AG04449 (cell line): Measurements from ENCODE around the gene ULK3.
A peak's percentile ranks its signal among the peaks of the same experiment; 100 is the strongest.

Source experiments
- CTCF ChIA-PET: fragments of 350-600 bp; formaldehyde crosslinking; extraction: SDS; loops from one replicate; lab custom pipeline; 2021; ENCODE audit warnings: antibody characterized with exemption; lab: Yijun Ruan, JAX
- POLR2A ChIA-PET: fragments of 400-600, 350-600 bp; formaldehyde crosslinking; extraction: SDS; loops from one replicate; lab custom pipeline; 2020; ENCODE audit warnings: antibody characterized with exemption, inconsistent platforms; lab: Yijun Ruan, JAX
- DNase-seq: peaks from one replicate; pipeline ENCODE4 v3.0.0-alpha.2; 2010; ENCODE audit warnings: low read depth, low spot score
- H3K4me3 ChIP-seq: 2 replicates; pipeline ENCODE4 v1.5.1; 2011; ENCODE audit warnings: low read depth, mild to moderate bottlenecking, control low read depth, low read length
- CTCF ChIP-seq: IDR thresholded peaks from one replicate; pipeline ENCODE4 v1.5.1; 2011; ENCODE audit warnings: mild to moderate bottlenecking, moderate library complexity, low read length, control low read depth, inconsistent platforms; ENCODE audit not compliant: insufficient read depth; ENCODE audit errors: missing control alignments

The ULK3 gene

GRCh38 chr15:74799856-74800558 lies 42.9 kb downstream of the ULK3 start:
- TF ChIP-seq CTCF, result peak; percentile 97
- ChIA-PET POLR2A (no interaction called here), CTCF (interaction anchor here (0.6 to 10.9 kb wide), 24 partner anchors 10 to 177 kb away, joined by 3 to 136 read pairs (median 4); partner anchors contain the start of genes CPLX3, CSK, LMAN1L and ULK3)
- no peak overlapping the region for H3K4me3 ChIP-seq
- DNase-seq, result no peak

GRCh38 chr15:74799255-74799855 lies 43.6 kb downstream of the ULK3 start:
- ChIA-PET CTCF (interaction anchor here (0.6 to 10.9 kb wide), 20 partner anchors 9 to 176 kb away, joined by 3 to 136 read pairs (median 4); partner anchors contain the start of genes CPLX3, CSK, LMAN1L and ULK3), POLR2A (no interaction called here)
- no peak for DNase-seq
- no peak overlapping the region for H3K4me3 ChIP-seq
- no peak for TF ChIP-seq CTCF

DNA sequence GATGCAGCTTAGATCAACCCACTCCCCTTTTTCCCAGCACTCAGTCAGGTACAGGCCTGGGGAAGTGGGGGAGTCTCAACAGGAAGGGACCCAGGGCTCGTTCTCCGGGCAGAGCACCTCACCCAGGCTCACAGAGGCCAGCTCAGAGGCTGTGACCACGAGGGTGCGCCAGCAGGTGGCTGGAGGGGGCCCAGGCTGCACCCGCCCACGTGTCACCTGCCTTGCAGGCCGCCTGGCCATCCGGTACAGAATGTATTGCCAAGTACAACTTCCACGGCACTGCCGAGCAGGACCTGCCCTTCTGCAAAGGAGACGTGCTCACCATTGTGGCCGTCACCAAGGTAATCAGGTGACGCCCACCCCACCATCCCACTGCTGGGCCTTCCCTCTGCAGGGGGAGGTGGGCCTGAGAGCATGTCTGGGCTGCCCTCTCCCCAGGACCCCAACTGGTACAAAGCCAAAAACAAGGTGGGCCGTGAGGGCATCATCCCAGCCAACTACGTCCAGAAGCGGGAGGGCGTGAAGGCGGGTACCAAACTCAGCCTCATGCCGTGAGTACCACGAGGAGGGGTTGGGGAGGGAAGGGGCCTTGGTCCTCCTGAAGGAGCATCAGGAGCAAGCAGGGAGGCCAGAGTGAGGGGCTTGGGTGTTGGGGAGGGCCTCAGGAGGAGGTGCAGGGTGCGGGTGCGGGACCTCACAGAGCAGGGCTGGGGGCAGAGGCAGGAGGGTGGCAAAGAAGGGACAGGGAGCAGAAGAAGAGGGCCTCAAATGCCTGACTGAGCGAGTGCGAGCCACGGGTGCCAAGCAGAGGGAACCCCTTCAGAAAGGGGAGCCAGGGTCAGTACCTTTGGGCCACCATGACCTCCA lies 44.3 kb downstream of the ULK3 start:
- no peak for TF ChIP-seq CTCF
- POLR2A ChIA-PET, result no interaction called here
- CTCF ChIA-PET, result interaction anchor here (1.2 to 10.9 kb wide), 12 partner anchors 8 to 151 kb away, joined by 3 to 136 read pairs (median 32); partner anchors contain the start of genes CSK and LMAN1L
- no peak for DNase-seq
- H3K4me3 ChIP-seq, result no peak overlapping the region

GRCh38 chr15:74795966-74796625 lies 46.9 kb downstream of the ULK3 start:
- ChIA-PET CTCF (interaction anchor here (1.0 to 10.9 kb wide), 5 partner anchors 6 to 25 kb away, joined by 3 to 136 read pairs (median 106); partner anchors contain the start of gene CSK), POLR2A (no interaction called here)
- H3K4me3 ChIP-seq, result no peak overlapping the region
- no peak for TF ChIP-seq CTCF
- DNase-seq, result no peak

DNA sequence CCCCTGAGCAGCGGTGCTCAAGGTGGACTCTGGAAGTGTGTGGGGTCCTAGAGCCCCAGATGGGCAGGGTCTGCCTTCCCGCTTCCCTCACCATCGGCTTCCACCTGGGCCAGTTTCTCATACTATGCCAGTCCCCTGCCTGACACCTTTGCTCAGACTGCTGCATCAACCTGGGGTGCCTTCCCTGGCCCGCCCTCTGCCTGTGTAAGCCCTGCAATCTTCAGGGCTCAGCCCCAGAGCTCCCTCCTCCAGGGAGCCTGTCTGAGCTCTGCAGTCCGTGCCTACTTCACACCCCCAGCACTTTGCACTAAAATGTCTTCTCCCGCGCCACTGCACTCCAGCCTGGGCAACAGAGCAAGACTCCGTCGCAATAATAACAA lies 48.0 kb downstream of the ULK3 start:
- ChIA-PET CTCF (interaction anchor here (1.1 to 9.6 kb wide), 9 partner anchors 6 to 160 kb away, joined by 3 to 136 read pairs (median 6); partner anchors contain the start of gene CSK), POLR2A (no interaction called here)
- no peak for TF ChIP-seq CTCF

More for the DNA sequence above, 48.0 kb downstream of the ULK3 start:
- no peak overlapping the region for H3K4me3 ChIP-seq
- DNase-seq, result no peak
